ENCODE data around the gene YIPF4. TPM values are rescaled to one million over a fixed set of nuclear protein-coding genes. Genes with fewer than 3 reads are reported as not detected.

The YIPF4 gene
- total RNA-seq, 1 experiment from 2014 or later, result 23.0 TPM

- TF ChIP-seq SMAD4 (CRISPR knock-in tag; IDR thresholded peaks at IDR 0.05) (0 out of 2 replicates have a peak, but pooled peaks have one; percentile 52), MYBL2 (CRISPR knock-in tag; IDR thresholded peaks at IDR 0.05) (0 out of 2 replicates have a peak, but pooled peaks have one; percentile 25), ZNF219 (CRISPR knock-in tag; IDR thresholded peaks at IDR 0.05; ENCODE audit: borderline replicate concordance) (0 out of 2 replicates have a peak, but pooled peaks have one; percentile 70), TP53 (CRISPR knock-in tag; IDR thresholded peaks at IDR 0.05) (peak; percentile 26; the same call in 1 of the 2 replicates), ETV6 (CRISPR knock-in tag; IDR thresholded peaks at IDR 0.05) (peak; percentile 73; the same call in 1 of the 2 replicates), JAZF1 (CRISPR knock-in tag; IDR thresholded peaks at IDR 0.05) (no peak), TEAD4 (CRISPR knock-in tag; IDR thresholded peaks at IDR 0.05) (peak; percentile 4; the same call in 1 of the 2 replicates), NR2C2 (CRISPR knock-in tag; IDR thresholded peaks at IDR 0.05) (peak; percentile 63; the same call in 1 of the 2 replicates), NFYB (CRISPR knock-in tag; conservative IDR thresholded peaks at IDR 0.05; ENCODE audit: low read depth) (0 out of 2 replicates have a peak, but pooled peaks have one; percentile 5), ZNF263 (CRISPR knock-in tag; IDR thresholded peaks at IDR 0.05; ENCODE audit: low read depth) (no peak), HMGXB4 (CRISPR knock-in tag; IDR thresholded peaks at IDR 0.05) (peak; percentile 98), FOXK1 (CRISPR knock-in tag; IDR thresholded peaks at IDR 0.05) (peak; percentile 66; the same call in 1 of the 2 replicates), NR3C1 (CRISPR knock-in tag; conservative IDR thresholded peaks at IDR 0.05; ENCODE audit: low read depth) (no peak), ESRRA (CRISPR knock-in tag; IDR thresholded peaks at IDR 0.05; ENCODE audit: borderline replicate concordance) (peak; percentile 33; the same call in 1 of the 2 replicates)
- TF ChIP-seq, protein P1, sequence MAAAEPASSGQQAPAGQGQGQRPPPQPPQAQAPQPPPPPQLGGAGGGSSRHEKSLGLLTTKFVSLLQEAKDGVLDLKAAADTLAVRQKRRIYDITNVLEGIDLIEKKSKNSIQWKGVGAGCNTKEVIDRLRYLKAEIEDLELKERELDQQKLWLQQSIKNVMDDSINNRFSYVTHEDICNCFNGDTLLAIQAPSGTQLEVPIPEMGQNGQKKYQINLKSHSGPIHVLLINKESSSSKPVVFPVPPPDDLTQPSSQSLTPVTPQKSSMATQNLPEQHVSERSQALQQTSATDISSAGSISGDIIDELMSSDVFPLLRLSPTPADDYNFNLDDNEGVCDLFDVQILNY (CRISPR knock-in tag; IDR thresholded peaks at IDR 0.05), result peak; percentile 75; the same call in 1 of the 2 replicates
- TF ChIP-seq, protein P2, sequence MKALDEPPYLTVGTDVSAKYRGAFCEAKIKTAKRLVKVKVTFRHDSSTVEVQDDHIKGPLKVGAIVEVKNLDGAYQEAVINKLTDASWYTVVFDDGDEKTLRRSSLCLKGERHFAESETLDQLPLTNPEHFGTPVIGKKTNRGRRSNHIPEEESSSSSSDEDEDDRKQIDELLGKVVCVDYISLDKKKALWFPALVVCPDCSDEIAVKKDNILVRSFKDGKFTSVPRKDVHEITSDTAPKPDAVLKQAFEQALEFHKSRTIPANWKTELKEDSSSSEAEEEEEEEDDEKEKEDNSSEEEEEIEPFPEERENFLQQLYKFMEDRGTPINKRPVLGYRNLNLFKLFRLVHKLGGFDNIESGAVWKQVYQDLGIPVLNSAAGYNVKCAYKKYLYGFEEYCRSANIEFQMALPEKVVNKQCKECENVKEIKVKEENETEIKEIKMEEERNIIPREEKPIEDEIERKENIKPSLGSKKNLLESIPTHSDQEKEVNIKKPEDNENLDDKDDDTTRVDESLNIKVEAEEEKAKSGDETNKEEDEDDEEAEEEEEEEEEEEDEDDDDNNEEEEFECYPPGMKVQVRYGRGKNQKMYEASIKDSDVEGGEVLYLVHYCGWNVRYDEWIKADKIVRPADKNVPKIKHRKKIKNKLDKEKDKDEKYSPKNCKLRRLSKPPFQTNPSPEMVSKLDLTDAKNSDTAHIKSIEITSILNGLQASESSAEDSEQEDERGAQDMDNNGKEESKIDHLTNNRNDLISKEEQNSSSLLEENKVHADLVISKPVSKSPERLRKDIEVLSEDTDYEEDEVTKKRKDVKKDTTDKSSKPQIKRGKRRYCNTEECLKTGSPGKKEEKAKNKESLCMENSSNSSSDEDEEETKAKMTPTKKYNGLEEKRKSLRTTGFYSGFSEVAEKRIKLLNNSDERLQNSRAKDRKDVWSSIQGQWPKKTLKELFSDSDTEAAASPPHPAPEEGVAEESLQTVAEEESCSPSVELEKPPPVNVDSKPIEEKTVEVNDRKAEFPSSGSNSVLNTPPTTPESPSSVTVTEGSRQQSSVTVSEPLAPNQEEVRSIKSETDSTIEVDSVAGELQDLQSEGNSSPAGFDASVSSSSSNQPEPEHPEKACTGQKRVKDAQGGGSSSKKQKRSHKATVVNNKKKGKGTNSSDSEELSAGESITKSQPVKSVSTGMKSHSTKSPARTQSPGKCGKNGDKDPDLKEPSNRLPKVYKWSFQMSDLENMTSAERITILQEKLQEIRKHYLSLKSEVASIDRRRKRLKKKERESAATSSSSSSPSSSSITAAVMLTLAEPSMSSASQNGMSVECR (CRISPR knock-in tag; IDR thresholded peaks at IDR 0.05; ENCODE audit: borderline replicate concordance), result peak; percentile 93
- TF ChIP-seq, protein P3, sequence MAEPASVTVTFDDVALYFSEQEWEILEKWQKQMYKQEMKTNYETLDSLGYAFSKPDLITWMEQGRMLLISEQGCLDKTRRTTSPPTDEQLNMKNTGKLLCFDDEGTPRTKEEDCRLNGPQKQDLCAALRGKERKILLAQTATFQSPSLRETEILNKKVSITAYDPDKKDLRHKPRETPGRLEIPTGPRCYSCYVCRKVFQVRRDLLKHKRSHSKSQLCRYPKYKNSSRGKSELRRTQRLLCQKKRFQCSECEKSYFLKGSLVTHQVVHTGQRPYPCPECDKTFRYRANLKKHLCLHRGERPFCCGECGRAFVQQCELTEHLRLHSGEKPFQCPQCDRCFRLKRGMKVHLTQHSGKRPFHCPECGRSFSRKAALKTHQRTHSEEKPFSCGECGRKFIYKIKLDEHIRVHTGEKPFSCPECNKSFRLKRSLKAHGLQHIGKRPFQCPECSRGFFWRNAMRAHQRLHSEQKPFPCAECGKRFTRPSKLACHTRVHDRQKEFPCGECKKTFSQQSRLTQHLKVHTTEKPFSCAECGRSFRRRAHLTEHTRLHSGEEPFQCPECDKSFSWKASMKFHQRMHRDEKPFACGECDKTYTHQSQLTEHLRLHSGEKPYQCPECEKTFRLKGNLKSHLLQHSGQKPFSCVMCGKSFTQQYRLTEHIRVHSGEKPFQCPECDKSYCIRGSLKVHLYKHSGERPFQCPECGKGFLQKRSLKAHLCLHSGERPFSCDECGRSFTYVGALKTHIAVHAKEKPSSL (CRISPR knock-in tag; conservative IDR thresholded peaks at IDR 0.05), result no peak
- TF ChIP-seq, protein P4, sequence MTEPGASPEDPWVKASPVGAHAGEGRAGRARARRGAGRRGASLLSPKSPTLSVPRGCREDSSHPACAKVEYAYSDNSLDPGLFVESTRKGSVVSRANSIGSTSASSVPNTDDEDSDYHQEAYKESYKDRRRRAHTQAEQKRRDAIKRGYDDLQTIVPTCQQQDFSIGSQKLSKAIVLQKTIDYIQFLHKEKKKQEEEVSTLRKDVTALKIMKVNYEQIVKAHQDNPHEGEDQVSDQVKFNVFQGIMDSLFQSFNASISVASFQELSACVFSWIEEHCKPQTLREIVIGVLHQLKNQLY (CRISPR knock-in tag; IDR thresholded peaks at IDR 0.05), result peak; percentile 71; the same call in 1 of the 2 replicates
These were observed 79.1 kb downstream of the YIPF4 start, which contains the start of gene BIRC6 (continued) for GRCh38 chr2:32356681-32357317.
